Measurements from ENCODE around the gene CCDC50. TPM values are rescaled to one million over a fixed set of nuclear protein-coding genes. Genes with fewer than 3 reads are reported as not detected.

The CCDC50 gene
- total RNA-seq, 1 donor from 2014 or later = 57.7 TPM

- no peaks in the 10 kb centered on the region for H3K36me3 ChIP-seq (ENCODE audit: control insufficient read depth, insufficient read depth, low read length)
- FAIRE-seq (no peak), DNase-seq (ENCODE audit: low read depth) (peak; percentile 73)
- H3K27me3 ChIP-seq (ENCODE audit: control insufficient read depth, insufficient read depth, low read length) = no peaks in the 10 kb centered on the region
- H3K4me3 ChIP-seq (ENCODE audit: low read depth, low read length) = peak overlapping the region; percentile 82
- TF ChIP-seq CTCF (IDR thresholded peaks at IDR 0.05; ENCODE audit: insufficient read depth, low read length, severe bottlenecking) = no peak
Observed at GRCh38 chr3:191330530-191331048, 1.4 kb downstream of the CCDC50 start.

DNA sequence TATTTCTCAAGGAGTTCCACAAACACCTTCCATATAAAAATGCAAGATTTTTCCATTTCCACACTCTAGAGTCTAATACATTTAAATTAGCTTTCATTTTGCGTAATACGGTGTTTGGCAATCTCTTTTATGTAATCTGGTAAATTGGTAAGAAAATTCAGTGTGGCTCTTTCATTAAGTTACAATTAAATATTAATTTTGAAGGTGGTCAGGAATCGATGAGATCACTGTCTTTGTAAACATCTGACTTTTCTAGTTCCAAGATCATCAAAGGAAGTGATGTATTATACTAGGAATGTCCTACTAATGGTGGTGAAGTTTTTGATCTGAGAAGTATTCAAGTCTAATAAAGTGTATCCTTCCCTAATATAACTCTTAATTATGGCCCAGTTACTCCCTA is 2.2 kb downstream of the CCDC50 start:
- peak; percentile 70 for DNase-seq (ENCODE audit: low read depth)
- Histone ChIP-seq H3K27me3 (ENCODE audit: control insufficient read depth, insufficient read depth, low read length) (no peaks in the 10 kb centered on the region), H3K36me3 (ENCODE audit: control insufficient read depth, insufficient read depth, low read length) (no peaks in the 10 kb centered on the region), H3K4me3 (ENCODE audit: low read depth, low read length) (no peak overlapping the region)
- TF ChIP-seq CTCF (IDR thresholded peaks at IDR 0.05; ENCODE audit: insufficient read depth, low read length, severe bottlenecking) = no peak
- FAIRE-seq = no peak

DNA sequence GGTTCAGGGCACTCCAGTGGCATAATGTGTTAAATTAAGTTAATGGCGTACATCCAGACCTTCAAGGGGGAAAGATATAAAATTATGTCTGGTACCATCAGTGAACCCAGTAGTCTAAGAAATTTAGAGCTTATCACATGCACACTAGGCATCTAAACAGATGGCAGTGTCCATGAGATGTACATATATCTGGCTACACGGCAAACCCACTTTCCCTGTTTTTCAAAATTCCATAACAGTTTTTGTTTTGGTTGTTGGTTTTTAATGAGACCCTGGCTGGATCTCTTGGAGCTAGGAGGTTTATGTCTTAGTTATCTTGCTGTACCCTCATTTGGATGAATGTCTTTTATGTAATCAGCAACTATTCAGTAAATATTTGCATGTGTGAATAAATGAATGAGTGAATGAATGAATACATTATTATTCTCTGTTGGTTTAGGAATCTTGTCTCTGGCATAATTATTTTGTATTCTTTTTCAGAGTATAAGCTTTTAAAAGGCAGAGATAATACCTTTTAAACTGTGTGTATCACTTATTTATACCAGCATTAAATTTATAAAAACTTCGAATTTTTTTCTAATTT is 4.2 kb downstream of the CCDC50 start:
- Histone ChIP-seq H3K27me3 (ENCODE audit: control insufficient read depth, insufficient read depth, low read length) (no peaks in the 10 kb centered on the region), H3K4me3 (ENCODE audit: low read depth, low read length) (no peak overlapping the region), H3K36me3 (ENCODE audit: control insufficient read depth, insufficient read depth, low read length) (no peaks in the 10 kb centered on the region)
- TF ChIP-seq CTCF (IDR thresholded peaks at IDR 0.05; ENCODE audit: insufficient read depth, low read length, severe bottlenecking) = no peak
- DNase-seq (ENCODE audit: low read depth) (no peak), FAIRE-seq (no peak)

- no peak for DNase-seq (ENCODE audit: low read depth)
- Histone ChIP-seq H3K4me3 (ENCODE audit: low read depth, low read length) (no peak overlapping the region), H3K36me3 (ENCODE audit: control insufficient read depth, insufficient read depth, low read length) (no peaks in the 10 kb centered on the region), H3K27me3 (ENCODE audit: control insufficient read depth, insufficient read depth, low read length) (no peaks in the 10 kb centered on the region)
- FAIRE-seq = no peak
- TF ChIP-seq CTCF (IDR thresholded peaks at IDR 0.05; ENCODE audit: insufficient read depth, low read length, severe bottlenecking) = no peak
Observed at GRCh38 chr3:191334346-191334893, 5.2 kb downstream of the CCDC50 start.

- H3K36me3 ChIP-seq (ENCODE audit: control insufficient read depth, insufficient read depth, low read length) = no peaks in the 10 kb centered on the region
- DNase-seq (ENCODE audit: low read depth) = no peak
- TF ChIP-seq CTCF (IDR thresholded peaks at IDR 0.05; ENCODE audit: insufficient read depth, low read length, severe bottlenecking) = no peak
- H3K4me3 ChIP-seq (ENCODE audit: low read depth, low read length) = no peak overlapping the region
- FAIRE-seq = no peak
- H3K27me3 ChIP-seq (ENCODE audit: control insufficient read depth, insufficient read depth, low read length) = no peaks in the 10 kb centered on the region
Observed at GRCh38 chr3:191336833-191337232, 7.6 kb downstream of the CCDC50 start.

DNA sequence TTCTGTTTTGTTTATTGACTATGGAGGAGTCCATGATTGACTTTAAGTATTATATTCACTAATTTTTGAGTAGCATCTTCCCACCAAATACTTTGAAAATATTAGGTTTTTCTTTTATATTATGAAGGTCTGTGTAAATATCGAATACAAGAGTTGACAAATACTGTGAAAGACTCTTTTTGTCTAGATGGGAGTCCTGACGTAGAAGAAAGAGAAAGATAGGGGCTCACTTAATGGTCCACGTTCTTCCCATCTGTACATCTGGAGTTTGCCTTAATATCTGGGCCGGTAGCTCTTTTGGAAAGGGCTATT is 8.9 kb downstream of the CCDC50 start:
- Histone ChIP-seq H3K36me3 (ENCODE audit: control insufficient read depth, insufficient read depth, low read length) (no peaks in the 10 kb centered on the region), H3K27me3 (ENCODE audit: control insufficient read depth, insufficient read depth, low read length) (no peaks in the 10 kb centered on the region), H3K4me3 (ENCODE audit: low read depth, low read length) (no peak overlapping the region)
- no peak for DNase-seq (ENCODE audit: low read depth)
- FAIRE-seq = no peak
- TF ChIP-seq CTCF (IDR thresholded peaks at IDR 0.05; ENCODE audit: insufficient read depth, low read length, severe bottlenecking) = no peak

All from bronchial epithelial cell (primary cell).